GM23338 (cell line): Measurements from ENCODE around the gene PRPH.

Experiments used
- CREB1 ChIP-seq: fragments of 250-450 bp; sonication (Bioruptor Pico); IDR thresholded peaks from 2 replicates; pipeline ENCODE4 v1.5.0; 2020; ENCODE audit warnings: low read depth, mild to moderate bottlenecking, moderate library complexity
- EZH2 ChIP-seq: fragments of 200-600 bp; sonication (generic); IDR thresholded peaks from one replicate; pipeline ENCODE4 v1.8.0; 2017; ENCODE audit warnings: antibody characterized with exemption, mild to moderate bottlenecking, low read depth; ENCODE audit not compliant: unreplicated experiment
- EZH2phosphoT487 ChIP-seq: fragments of 200-600 bp; sonication (generic); IDR thresholded peaks from one replicate; pipeline ENCODE4 v1.8.1; 2018; ENCODE audit warnings: antibody characterized with exemption; ENCODE audit not compliant: unreplicated experiment
- JUNB ChIP-seq: IDR thresholded peaks from one replicate; pipeline ENCODE4 v1.6.1; 2016; ENCODE audit warnings: antibody characterized with exemption; ENCODE audit not compliant: unreplicated experiment
- NANOG ChIP-seq: IDR thresholded peaks from 2 replicates; pipeline ENCODE4 v1.6.1; 2016; ENCODE audit warnings: antibody characterized with exemption, borderline replicate concordance
- POLR2AphosphoS5 ChIP-seq: IDR thresholded peaks from 2 replicates; pipeline ENCODE4 v1.6.1; 2016; ENCODE audit warnings: antibody characterized with exemption, low read depth
- STAT1 ChIP-seq: IDR thresholded peaks from one replicate; pipeline ENCODE4 v1.6.1; 2016; ENCODE audit warnings: antibody characterized with exemption; ENCODE audit not compliant: unreplicated experiment
- TF ChIP-seq, protein P1 (sequence below), 2 experiments: fragments of 200-600 bp in 1 of 2; sonication (generic) in 1 of 2; conservative IDR thresholded peaks; 2 replicates each; pipeline versions ENCODE4 v1.5.1 to v1.6.1; 2016 to 2017; ENCODE audit warnings: antibody characterized with exemption in 2 of 2, low read depth in 2 of 2, mild to moderate bottlenecking in 2 of 2, moderate library complexity in 1 of 2
- TF ChIP-seq, protein P2 (sequence below): IDR thresholded peaks from 2 replicates; pipeline ENCODE4 v1.6.1; 2016; ENCODE audit warnings: antibody characterized with exemption
- TF ChIP-seq, protein P3 (sequence below): IDR thresholded peaks from one replicate; pipeline ENCODE4 v1.6.1; 2018; ENCODE audit warnings: antibody characterized with exemption; ENCODE audit not compliant: unreplicated experiment
- TF ChIP-seq, protein P4 (sequence below): fragments of 250-450 bp; sonication (Bioruptor Pico); IDR thresholded peaks from 2 replicates; pipeline ENCODE4 v1.5.0; 2020; ENCODE audit warnings: mild to moderate bottlenecking, moderate library complexity

- TF ChIP-seq EZH2 (no peak), POLR2AphosphoS5 (no peak), CREB1 (CRISPR knock-in tag) (no peak), EZH2phosphoT487 (no peak), JUNB (no peak), NANOG (no peak), STAT1 (no peak)
- TF ChIP-seq, protein P1, sequence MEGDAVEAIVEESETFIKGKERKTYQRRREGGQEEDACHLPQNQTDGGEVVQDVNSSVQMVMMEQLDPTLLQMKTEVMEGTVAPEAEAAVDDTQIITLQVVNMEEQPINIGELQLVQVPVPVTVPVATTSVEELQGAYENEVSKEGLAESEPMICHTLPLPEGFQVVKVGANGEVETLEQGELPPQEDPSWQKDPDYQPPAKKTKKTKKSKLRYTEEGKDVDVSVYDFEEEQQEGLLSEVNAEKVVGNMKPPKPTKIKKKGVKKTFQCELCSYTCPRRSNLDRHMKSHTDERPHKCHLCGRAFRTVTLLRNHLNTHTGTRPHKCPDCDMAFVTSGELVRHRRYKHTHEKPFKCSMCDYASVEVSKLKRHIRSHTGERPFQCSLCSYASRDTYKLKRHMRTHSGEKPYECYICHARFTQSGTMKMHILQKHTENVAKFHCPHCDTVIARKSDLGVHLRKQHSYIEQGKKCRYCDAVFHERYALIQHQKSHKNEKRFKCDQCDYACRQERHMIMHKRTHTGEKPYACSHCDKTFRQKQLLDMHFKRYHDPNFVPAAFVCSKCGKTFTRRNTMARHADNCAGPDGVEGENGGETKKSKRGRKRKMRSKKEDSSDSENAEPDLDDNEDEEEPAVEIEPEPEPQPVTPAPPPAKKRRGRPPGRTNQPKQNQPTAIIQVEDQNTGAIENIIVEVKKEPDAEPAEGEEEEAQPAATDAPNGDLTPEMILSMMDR (conservative IDR thresholded peaks at IDR 0.05; ENCODE audit: low read depth in 2 of 2) = no peak
- TF ChIP-seq, protein P2, sequence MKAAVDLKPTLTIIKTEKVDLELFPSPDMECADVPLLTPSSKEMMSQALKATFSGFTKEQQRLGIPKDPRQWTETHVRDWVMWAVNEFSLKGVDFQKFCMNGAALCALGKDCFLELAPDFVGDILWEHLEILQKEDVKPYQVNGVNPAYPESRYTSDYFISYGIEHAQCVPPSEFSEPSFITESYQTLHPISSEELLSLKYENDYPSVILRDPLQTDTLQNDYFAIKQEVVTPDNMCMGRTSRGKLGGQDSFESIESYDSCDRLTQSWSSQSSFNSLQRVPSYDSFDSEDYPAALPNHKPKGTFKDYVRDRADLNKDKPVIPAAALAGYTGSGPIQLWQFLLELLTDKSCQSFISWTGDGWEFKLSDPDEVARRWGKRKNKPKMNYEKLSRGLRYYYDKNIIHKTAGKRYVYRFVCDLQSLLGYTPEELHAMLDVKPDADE = no peak
- TF ChIP-seq, protein P3, sequence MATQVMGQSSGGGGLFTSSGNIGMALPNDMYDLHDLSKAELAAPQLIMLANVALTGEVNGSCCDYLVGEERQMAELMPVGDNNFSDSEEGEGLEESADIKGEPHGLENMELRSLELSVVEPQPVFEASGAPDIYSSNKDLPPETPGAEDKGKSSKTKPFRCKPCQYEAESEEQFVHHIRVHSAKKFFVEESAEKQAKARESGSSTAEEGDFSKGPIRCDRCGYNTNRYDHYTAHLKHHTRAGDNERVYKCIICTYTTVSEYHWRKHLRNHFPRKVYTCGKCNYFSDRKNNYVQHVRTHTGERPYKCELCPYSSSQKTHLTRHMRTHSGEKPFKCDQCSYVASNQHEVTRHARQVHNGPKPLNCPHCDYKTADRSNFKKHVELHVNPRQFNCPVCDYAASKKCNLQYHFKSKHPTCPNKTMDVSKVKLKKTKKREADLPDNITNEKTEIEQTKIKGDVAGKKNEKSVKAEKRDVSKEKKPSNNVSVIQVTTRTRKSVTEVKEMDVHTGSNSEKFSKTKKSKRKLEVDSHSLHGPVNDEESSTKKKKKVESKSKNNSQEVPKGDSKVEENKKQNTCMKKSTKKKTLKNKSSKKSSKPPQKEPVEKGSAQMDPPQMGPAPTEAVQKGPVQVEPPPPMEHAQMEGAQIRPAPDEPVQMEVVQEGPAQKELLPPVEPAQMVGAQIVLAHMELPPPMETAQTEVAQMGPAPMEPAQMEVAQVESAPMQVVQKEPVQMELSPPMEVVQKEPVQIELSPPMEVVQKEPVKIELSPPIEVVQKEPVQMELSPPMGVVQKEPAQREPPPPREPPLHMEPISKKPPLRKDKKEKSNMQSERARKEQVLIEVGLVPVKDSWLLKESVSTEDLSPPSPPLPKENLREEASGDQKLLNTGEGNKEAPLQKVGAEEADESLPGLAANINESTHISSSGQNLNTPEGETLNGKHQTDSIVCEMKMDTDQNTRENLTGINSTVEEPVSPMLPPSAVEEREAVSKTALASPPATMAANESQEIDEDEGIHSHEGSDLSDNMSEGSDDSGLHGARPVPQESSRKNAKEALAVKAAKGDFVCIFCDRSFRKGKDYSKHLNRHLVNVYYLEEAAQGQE = no peak
- TF ChIP-seq, protein P4, sequence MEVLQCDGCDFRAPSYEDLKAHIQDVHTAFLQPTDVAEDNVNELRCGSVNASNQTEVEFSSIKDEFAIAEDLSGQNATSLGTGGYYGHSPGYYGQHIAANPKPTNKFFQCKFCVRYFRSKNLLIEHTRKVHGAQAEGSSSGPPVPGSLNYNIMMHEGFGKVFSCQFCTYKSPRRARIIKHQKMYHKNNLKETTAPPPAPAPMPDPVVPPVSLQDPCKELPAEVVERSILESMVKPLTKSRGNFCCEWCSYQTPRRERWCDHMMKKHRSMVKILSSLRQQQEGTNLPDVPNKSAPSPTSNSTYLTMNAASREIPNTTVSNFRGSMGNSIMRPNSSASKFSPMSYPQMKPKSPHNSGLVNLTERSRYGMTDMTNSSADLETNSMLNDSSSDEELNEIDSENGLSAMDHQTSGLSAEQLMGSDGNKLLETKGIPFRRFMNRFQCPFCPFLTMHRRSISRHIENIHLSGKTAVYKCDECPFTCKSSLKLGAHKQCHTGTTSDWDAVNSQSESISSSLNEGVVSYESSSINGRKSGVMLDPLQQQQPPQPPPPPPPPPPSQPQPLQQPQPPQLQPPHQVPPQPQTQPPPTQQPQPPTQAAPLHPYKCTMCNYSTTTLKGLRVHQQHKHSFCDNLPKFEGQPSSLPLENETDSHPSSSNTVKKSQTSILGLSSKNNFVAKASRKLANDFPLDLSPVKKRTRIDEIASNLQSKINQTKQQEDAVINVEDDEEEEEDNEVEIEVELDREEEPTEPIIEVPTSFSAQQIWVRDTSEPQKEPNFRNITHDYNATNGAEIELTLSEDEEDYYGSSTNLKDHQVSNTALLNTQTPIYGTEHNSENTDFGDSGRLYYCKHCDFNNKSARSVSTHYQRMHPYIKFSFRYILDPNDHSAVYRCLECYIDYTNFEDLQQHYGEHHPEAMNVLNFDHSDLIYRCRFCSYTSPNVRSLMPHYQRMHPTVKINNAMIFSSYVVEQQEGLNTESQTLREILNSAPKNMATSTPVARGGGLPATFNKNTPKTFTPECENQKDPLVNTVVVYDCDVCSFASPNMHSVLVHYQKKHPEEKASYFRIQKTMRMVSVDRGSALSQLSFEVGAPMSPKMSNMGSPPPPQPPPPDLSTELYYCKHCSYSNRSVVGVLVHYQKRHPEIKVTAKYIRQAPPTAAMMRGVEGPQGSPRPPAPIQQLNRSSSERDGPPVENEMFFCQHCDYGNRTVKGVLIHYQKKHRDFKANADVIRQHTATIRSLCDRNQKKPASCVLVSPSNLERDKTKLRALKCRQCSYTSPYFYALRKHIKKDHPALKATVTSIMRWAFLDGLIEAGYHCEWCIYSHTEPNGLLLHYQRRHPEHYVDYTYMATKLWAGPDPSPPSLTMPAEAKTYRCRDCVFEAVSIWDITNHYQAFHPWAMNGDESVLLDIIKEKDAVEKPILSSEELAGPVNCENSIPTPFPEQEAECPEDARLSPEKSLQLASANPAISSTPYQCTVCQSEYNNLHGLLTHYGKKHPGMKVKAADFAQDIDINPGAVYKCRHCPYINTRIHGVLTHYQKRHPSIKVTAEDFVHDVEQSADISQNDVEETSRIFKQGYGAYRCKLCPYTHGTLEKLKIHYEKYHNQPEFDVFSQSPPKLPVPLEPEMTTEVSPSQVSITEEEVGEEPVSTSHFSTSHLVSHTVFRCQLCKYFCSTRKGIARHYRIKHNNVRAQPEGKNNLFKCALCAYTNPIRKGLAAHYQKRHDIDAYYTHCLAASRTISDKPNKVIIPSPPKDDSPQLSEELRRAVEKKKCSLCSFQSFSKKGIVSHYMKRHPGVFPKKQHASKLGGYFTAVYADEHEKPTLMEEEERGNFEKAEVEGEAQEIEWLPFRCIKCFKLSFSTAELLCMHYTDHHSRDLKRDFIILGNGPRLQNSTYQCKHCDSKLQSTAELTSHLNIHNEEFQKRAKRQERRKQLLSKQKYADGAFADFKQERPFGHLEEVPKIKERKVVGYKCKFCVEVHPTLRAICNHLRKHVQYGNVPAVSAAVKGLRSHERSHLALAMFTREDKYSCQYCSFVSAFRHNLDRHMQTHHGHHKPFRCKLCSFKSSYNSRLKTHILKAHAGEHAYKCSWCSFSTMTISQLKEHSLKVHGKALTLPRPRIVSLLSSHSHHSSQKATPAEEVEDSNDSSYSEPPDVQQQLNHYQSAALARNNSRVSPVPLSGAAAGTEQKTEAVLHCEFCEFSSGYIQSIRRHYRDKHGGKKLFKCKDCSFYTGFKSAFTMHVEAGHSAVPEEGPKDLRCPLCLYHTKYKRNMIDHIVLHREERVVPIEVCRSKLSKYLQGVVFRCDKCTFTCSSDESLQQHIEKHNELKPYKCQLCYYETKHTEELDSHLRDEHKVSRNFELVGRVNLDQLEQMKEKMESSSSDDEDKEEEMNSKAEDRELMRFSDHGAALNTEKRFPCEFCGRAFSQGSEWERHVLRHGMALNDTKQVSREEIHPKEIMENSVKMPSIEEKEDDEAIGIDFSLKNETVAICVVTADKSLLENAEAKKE (CRISPR knock-in tag) = no peak
Observed at GRCh38 chr12:49301760-49302159, 6.8 kb downstream of the PRPH start.
